ENCODE results near the gene ACBD6. TPM values are rescaled to one million over a fixed set of nuclear protein-coding genes. Genes with fewer than 3 reads are reported as not detected.

Gene ACBD6
- total RNA-seq, 1 donor from 2014 or later, result 57.5 TPM

GRCh38 chr1:180281490-180281889, 220.9 kb downstream of the ACBD6 start:
- H3K27me3 Mint-ChIP-seq (ENCODE audit: unreplicated experiment), result no peaks in the 10 kb centered on the region
- peaks cover 11% of the 10 kb centered on the region for H3K36me3 Mint-ChIP-seq (ENCODE audit: unreplicated experiment)

GRCh38 chr1:180280617-180281016, 221.8 kb downstream of the ACBD6 start:
- Mint-ChIP-seq H3K27ac (ENCODE audit: unreplicated experiment) (no peak overlapping the region), H3K36me3 (ENCODE audit: unreplicated experiment) (peaks cover 12% of the 10 kb centered on the region), H3K27me3 (ENCODE audit: unreplicated experiment) (no peaks in the 10 kb centered on the region), H3K4me1 (ENCODE audit: unreplicated experiment) (no peaks in the 10 kb centered on the region), H3K9me3 (ENCODE audit: unreplicated experiment) (no peaks in the 10 kb centered on the region), H3K4me3 (ENCODE audit: unreplicated experiment) (no peak overlapping the region)
- DNase-seq (ENCODE audit: extremely low spot score, unreplicated experiment), result no peak
- no peak for TF ChIP-seq CTCF (IDR thresholded peaks at IDR 0.05)

More at GRCh38 chr1:180281490-180281889, 220.9 kb downstream of the ACBD6 start:
- Mint-ChIP-seq H3K4me1 (ENCODE audit: unreplicated experiment) (no peaks in the 10 kb centered on the region), H3K9me3 (ENCODE audit: unreplicated experiment) (no peaks in the 10 kb centered on the region), H3K4me3 (ENCODE audit: unreplicated experiment) (no peak overlapping the region), H3K27ac (ENCODE audit: unreplicated experiment) (no peak overlapping the region)
- no peak for DNase-seq (ENCODE audit: extremely low spot score, unreplicated experiment)
- TF ChIP-seq CTCF (IDR thresholded peaks at IDR 0.05), result no peak

GRCh38 chr1:180279651-180280050, 222.7 kb downstream of the ACBD6 start:
- H3K4me3 Mint-ChIP-seq (ENCODE audit: unreplicated experiment), result no peak overlapping the region
- H3K36me3 Mint-ChIP-seq (ENCODE audit: unreplicated experiment), result peaks cover 18% of the 10 kb centered on the region
- DNase-seq (ENCODE audit: extremely low spot score, unreplicated experiment), result no peak
- no peaks in the 10 kb centered on the region for H3K27me3 Mint-ChIP-seq (ENCODE audit: unreplicated experiment)
- TF ChIP-seq CTCF (IDR thresholded peaks at IDR 0.05), result no peak
- no peak overlapping the region for H3K27ac Mint-ChIP-seq (ENCODE audit: unreplicated experiment)
- no peaks in the 10 kb centered on the region for H3K9me3 Mint-ChIP-seq (ENCODE audit: unreplicated experiment)
- no peaks in the 10 kb centered on the region for H3K4me1 Mint-ChIP-seq (ENCODE audit: unreplicated experiment)

- no peak overlapping the region for H3K4me3 Mint-ChIP-seq (ENCODE audit: unreplicated experiment)
- no peak for TF ChIP-seq CTCF (IDR thresholded peaks at IDR 0.05)
- no peaks in the 10 kb centered on the region for H3K4me1 Mint-ChIP-seq (ENCODE audit: unreplicated experiment)
- H3K27me3 Mint-ChIP-seq (ENCODE audit: unreplicated experiment), result no peaks in the 10 kb centered on the region
- H3K9me3 Mint-ChIP-seq (ENCODE audit: unreplicated experiment), result no peaks in the 10 kb centered on the region
- no peak for DNase-seq (ENCODE audit: extremely low spot score, unreplicated experiment)
- no peak overlapping the region for H3K27ac Mint-ChIP-seq (ENCODE audit: unreplicated experiment)
- H3K36me3 Mint-ChIP-seq (ENCODE audit: unreplicated experiment), result peaks cover 23% of the 10 kb centered on the region
Observed at GRCh38 chr1:180278596-180279395, 223.6 kb downstream of the ACBD6 start.

- H3K4me1 Mint-ChIP-seq (ENCODE audit: unreplicated experiment), result no peaks in the 10 kb centered on the region
- no peaks in the 10 kb centered on the region for H3K9me3 Mint-ChIP-seq (ENCODE audit: unreplicated experiment)
- no peak overlapping the region for H3K4me3 Mint-ChIP-seq (ENCODE audit: unreplicated experiment)
- no peaks in the 10 kb centered on the region for H3K27me3 Mint-ChIP-seq (ENCODE audit: unreplicated experiment)
- DNase-seq (ENCODE audit: extremely low spot score, unreplicated experiment), result no peak
- H3K27ac Mint-ChIP-seq (ENCODE audit: unreplicated experiment), result no peak overlapping the region
- H3K36me3 Mint-ChIP-seq (ENCODE audit: unreplicated experiment), result peaks cover 24% of the 10 kb centered on the region
- TF ChIP-seq CTCF (IDR thresholded peaks at IDR 0.05), result no peak
Observed at GRCh38 chr1:180278194-180278515, 224.2 kb downstream of the ACBD6 start.

Data from osteocyte (in vitro differentiated cells).